ENCODE results near the gene HK2.

HK2 gene

GRCh38 chr2:74922592-74923227 lies 88.8 kb downstream of the HK2 start:
- Histone ChIP-seq H3K4me3 (ENCODE audit: low read length) (no peak overlapping the region), H3K36me3 (ENCODE audit: control insufficient read depth, insufficient read depth, low read length) (no peaks in the 10 kb centered on the region), H3K9me3 (ENCODE audit: control insufficient read depth, low read length) (no peaks in the 10 kb centered on the region), H3K9ac (ENCODE audit: low read length) (no peak overlapping the region), H3K27me3 (ENCODE audit: control insufficient read depth, insufficient read depth, low read length) (peaks cover 28% of the 10 kb centered on the region), H3K4me1 (ENCODE audit: control insufficient read depth, insufficient read depth, low read length) (peaks cover 4% of the 10 kb centered on the region)

DNA sequence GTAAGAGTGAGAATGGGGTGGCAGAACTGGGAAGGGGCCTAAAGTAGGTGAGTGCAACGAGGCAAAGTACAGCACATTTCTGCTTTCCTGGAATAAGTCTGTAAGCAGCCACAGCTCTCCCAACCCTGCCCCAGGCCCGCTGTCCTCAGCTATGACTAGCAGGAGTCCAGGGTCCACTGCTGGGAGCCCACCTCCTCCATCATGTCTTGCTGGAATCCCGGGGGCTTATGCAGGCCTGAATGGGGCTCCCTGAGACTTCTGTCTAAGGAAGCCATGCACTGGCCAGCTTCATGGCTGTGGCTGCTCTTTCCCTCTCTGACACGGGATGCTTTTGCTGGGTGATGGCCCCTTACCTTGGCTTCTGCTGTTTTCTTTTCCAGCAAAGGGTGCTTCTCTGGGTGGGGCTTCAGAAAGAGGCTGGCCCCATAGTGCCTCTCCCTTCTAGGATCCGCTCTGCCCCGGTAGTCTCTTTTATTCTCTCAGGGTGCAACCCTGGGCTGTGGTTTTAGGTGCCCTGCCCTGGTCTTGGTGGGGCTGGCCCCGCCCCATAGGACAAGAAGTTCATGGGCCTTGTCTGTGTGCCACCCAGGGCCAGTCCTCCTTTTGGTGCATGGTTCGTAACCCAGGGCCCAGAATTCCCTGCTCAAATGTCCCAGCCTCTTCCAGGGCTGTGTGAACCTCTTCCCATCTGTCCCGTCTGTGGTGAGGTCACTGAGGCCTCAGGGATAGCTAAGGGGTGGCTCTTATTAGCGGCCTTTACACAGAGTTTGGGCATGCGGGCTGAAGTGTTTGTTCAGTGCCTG lies 90.7 kb downstream of the HK2 start:
- peaks cover 13% of the 10 kb centered on the region for H3K27me3 ChIP-seq (ENCODE audit: control insufficient read depth, insufficient read depth, low read length)
- H3K4me3 ChIP-seq (ENCODE audit: low read length) = no peak overlapping the region
- H3K9ac ChIP-seq (ENCODE audit: low read length) = no peak overlapping the region
- H3K4me1 ChIP-seq (ENCODE audit: control insufficient read depth, insufficient read depth, low read length) = peaks cover 4% of the 10 kb centered on the region
- no peaks in the 10 kb centered on the region for H3K36me3 ChIP-seq (ENCODE audit: control insufficient read depth, insufficient read depth, low read length)
- no peaks in the 10 kb centered on the region for H3K9me3 ChIP-seq (ENCODE audit: control insufficient read depth, low read length)

GRCh38 chr2:74925361-74925786 lies 91.4 kb downstream of the HK2 start:
- Histone ChIP-seq H3K9ac (ENCODE audit: low read length) (no peak overlapping the region), H3K27me3 (ENCODE audit: control insufficient read depth, insufficient read depth, low read length) (peaks cover 7% of the 10 kb centered on the region), H3K4me1 (ENCODE audit: control insufficient read depth, insufficient read depth, low read length) (no peaks in the 10 kb centered on the region), H3K36me3 (ENCODE audit: control insufficient read depth, insufficient read depth, low read length) (no peaks in the 10 kb centered on the region), H3K9me3 (ENCODE audit: control insufficient read depth, low read length) (no peaks in the 10 kb centered on the region), H3K4me3 (ENCODE audit: low read length) (no peak overlapping the region)

DNA sequence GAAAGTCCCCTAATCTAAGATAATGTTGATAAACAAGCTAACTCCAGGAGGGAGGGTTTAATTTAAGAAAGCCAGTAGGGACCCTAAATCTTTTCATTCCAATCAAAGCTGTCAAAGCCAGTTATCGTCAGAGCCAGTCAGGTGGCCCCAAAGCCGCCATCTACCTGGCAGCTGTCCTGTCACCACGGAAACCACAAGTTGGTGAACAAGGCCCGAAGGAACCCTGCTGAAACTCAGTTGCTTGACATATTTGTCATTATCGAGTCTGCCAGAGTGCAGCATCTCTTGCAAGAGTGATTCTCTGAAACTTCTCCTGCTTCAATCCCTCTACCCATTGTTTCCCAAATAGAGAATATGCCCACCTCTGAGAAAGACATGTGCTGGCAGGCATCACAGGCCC lies 93.7 kb downstream of the HK2 start:
- no peak overlapping the region for H3K9ac ChIP-seq (ENCODE audit: low read length)
- H3K27me3 ChIP-seq (ENCODE audit: control insufficient read depth, insufficient read depth, low read length) = no peaks in the 10 kb centered on the region
- no peaks in the 10 kb centered on the region for H3K9me3 ChIP-seq (ENCODE audit: control insufficient read depth, low read length)
- H3K36me3 ChIP-seq (ENCODE audit: control insufficient read depth, insufficient read depth, low read length) = no peaks in the 10 kb centered on the region
- no peaks in the 10 kb centered on the region for H3K4me1 ChIP-seq (ENCODE audit: control insufficient read depth, insufficient read depth, low read length)
- H3K4me3 ChIP-seq (ENCODE audit: low read length) = no peak overlapping the region

DNA sequence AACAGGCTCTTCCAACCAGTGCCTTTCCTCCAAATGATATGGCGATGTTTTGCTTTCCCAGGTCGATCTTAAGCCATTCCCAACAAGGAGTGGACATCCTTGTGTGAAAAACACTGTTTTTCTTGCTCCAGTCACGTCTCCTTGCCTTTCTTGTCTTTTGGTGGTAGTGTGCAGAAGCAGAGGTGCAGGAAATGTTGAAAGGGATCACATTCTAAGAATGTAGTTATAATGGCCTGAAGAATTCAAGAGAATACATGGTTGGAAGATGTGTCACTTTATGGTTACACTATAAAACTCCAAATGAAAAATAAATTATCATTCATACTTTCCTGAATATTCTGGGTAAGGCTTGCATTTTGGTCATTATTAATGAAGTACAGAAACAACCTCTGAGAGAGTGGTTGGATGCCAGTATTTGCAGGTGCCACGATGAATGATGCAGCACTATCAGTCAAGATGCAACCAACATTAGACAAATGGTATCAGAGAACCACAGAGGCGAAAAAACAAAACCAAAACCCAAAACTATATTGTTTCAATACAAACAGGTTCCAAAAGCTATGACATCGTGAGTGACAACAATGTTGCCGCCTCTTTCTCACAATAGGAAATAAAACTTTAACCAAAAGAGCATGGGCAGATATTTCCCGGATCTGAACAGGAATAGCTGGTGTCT lies 97.0 kb downstream of the HK2 start:
- Histone ChIP-seq H3K4me3 (ENCODE audit: low read length) (no peak overlapping the region), H3K9me3 (ENCODE audit: control insufficient read depth, low read length) (no peaks in the 10 kb centered on the region), H3K27me3 (ENCODE audit: control insufficient read depth, insufficient read depth, low read length) (no peaks in the 10 kb centered on the region), H3K36me3 (ENCODE audit: control insufficient read depth, insufficient read depth, low read length) (no peaks in the 10 kb centered on the region), H3K4me1 (ENCODE audit: control insufficient read depth, insufficient read depth, low read length) (no peaks in the 10 kb centered on the region), H3K9ac (ENCODE audit: low read length) (no peak overlapping the region)

GRCh38 chr2:74931940-74932339 lies 98.0 kb downstream of the HK2 start:
- Histone ChIP-seq H3K4me3 (ENCODE audit: low read length) (no peak overlapping the region), H3K4me1 (ENCODE audit: control insufficient read depth, insufficient read depth, low read length) (no peaks in the 10 kb centered on the region), H3K9me3 (ENCODE audit: control insufficient read depth, low read length) (no peaks in the 10 kb centered on the region), H3K36me3 (ENCODE audit: control insufficient read depth, insufficient read depth, low read length) (no peaks in the 10 kb centered on the region), H3K9ac (ENCODE audit: low read length) (no peak overlapping the region), H3K27me3 (ENCODE audit: control insufficient read depth, insufficient read depth, low read length) (no peaks in the 10 kb centered on the region)

GRCh38 chr2:74935975-74936391 lies 102.1 kb downstream of the HK2 start:
- Histone ChIP-seq H3K36me3 (ENCODE audit: control insufficient read depth, insufficient read depth, low read length) (no peaks in the 10 kb centered on the region), H3K4me1 (ENCODE audit: control insufficient read depth, insufficient read depth, low read length) (no peaks in the 10 kb centered on the region), H3K9ac (ENCODE audit: low read length) (no peak overlapping the region), H3K4me3 (ENCODE audit: low read length) (no peak overlapping the region), H3K9me3 (ENCODE audit: control insufficient read depth, low read length) (no peaks in the 10 kb centered on the region), H3K27me3 (ENCODE audit: control insufficient read depth, insufficient read depth, low read length) (no peaks in the 10 kb centered on the region)

DNA sequence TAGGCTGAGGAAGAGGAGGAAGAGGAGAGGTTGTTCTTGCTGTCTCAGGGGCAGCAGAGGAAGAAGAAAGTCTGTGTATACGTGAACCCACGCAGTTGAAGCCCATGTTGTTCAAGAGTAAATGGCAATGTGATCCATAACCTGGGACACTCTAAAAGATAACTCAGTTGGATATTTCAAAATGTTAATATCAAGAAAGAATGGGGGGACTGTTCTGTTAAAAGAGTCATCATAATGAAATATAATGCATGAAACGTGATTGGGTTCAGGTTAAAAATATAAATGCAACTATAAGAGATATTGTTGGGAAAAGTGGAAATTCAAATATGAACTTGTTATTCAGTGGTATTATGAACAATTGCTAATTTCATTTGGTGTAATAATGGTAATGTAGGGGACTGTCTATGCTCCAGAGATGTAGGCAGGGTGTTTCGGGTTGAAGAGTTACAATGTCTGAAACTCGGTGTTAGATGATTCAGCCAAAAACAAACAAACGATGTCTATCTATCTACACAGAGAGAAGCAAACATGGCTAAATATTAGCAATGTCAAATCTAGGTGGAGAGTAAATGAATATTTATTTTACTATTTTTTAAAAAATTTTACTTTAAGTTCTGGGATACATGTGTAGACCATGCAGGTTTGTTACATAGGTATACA lies 103.4 kb downstream of the HK2 start:
- no peaks in the 10 kb centered on the region for H3K36me3 ChIP-seq (ENCODE audit: control insufficient read depth, insufficient read depth, low read length)
- no peaks in the 10 kb centered on the region for H3K4me1 ChIP-seq (ENCODE audit: control insufficient read depth, insufficient read depth, low read length)
- no peaks in the 10 kb centered on the region for H3K27me3 ChIP-seq (ENCODE audit: control insufficient read depth, insufficient read depth, low read length)
- H3K9ac ChIP-seq (ENCODE audit: low read length) = no peak overlapping the region
- H3K4me3 ChIP-seq (ENCODE audit: low read length) = no peak overlapping the region
- H3K9me3 ChIP-seq (ENCODE audit: control insufficient read depth, low read length) = no peaks in the 10 kb centered on the region

GRCh38 chr2:74938264-74938663 lies 104.3 kb downstream of the HK2 start:
- Histone ChIP-seq H3K4me3 (ENCODE audit: low read length) (no peak overlapping the region), H3K27me3 (ENCODE audit: control insufficient read depth, insufficient read depth, low read length) (no peaks in the 10 kb centered on the region), H3K4me1 (ENCODE audit: control insufficient read depth, insufficient read depth, low read length) (no peaks in the 10 kb centered on the region), H3K9me3 (ENCODE audit: control insufficient read depth, low read length) (no peaks in the 10 kb centered on the region), H3K9ac (ENCODE audit: low read length) (no peak overlapping the region), H3K36me3 (ENCODE audit: control insufficient read depth, insufficient read depth, low read length) (no peaks in the 10 kb centered on the region)

GRCh38 chr2:74939919-74940812 lies 106.2 kb downstream of the HK2 start:
- no peaks in the 10 kb centered on the region for H3K27me3 ChIP-seq (ENCODE audit: control insufficient read depth, insufficient read depth, low read length)
- no peaks in the 10 kb centered on the region for H3K36me3 ChIP-seq (ENCODE audit: control insufficient read depth, insufficient read depth, low read length)
- no peak overlapping the region for H3K4me3 ChIP-seq (ENCODE audit: low read length)
- H3K9ac ChIP-seq (ENCODE audit: low read length) = no peak overlapping the region
- H3K9me3 ChIP-seq (ENCODE audit: control insufficient read depth, low read length) = no peaks in the 10 kb centered on the region
- H3K4me1 ChIP-seq (ENCODE audit: control insufficient read depth, insufficient read depth, low read length) = no peaks in the 10 kb centered on the region

DNA sequence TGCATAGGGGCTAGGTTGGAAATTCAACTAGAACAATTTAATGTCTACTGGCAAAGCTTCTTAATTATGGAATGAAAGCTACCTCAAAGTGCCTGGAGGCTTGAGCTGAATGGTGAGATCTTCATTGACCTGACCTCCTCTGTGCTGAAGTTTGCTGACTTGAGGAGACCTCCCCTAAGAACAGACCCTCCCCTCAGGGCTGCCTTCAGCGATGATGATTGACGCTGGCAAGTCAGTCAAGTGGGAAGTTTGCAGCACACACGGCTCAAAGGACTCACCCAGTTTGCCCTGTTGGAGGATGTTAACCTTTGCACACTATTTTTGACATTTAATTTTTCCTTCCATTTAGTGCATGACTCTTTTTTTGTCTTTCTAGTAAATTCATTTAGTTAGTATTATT lies 107.4 kb downstream of the HK2 start:
- Histone ChIP-seq H3K27me3 (ENCODE audit: control insufficient read depth, insufficient read depth, low read length) (no peaks in the 10 kb centered on the region), H3K4me3 (ENCODE audit: low read length) (no peak overlapping the region), H3K36me3 (ENCODE audit: control insufficient read depth, insufficient read depth, low read length) (no peaks in the 10 kb centered on the region), H3K9ac (ENCODE audit: low read length) (no peak overlapping the region), H3K9me3 (ENCODE audit: control insufficient read depth, low read length) (no peaks in the 10 kb centered on the region), H3K4me1 (ENCODE audit: control insufficient read depth, insufficient read depth, low read length) (no peaks in the 10 kb centered on the region)

All from mucosa of stomach (tissue), 1 donor.